RWPE1 (cell line): ENCODE data around the gene SEMA3A.

Experiments
- CTCF ChIA-PET: fragments of 350-600 bp; sonication (Branson Sonifier 250); formaldehyde crosslinking; extraction: SDS; loops from one replicate; lab custom pipeline; 2021; lab: Yijun Ruan, JAX
- POLR2A ChIA-PET: fragments of 400-600 bp; formaldehyde crosslinking; extraction: SDS; loops from one replicate; lab custom pipeline; 2020; ENCODE audit warnings: antibody characterized with exemption; ENCODE audit not compliant: low non-redundant PET; lab: Yijun Ruan, JAX
- DNase-seq: peaks from one replicate; pipeline ENCODE4 v3.0.0; 2012; ENCODE audit warnings: low spot score
- H3K27ac ChIP-seq: fragments of 450-650 bp; 2 replicates; pipeline ENCODE4 v1.5.1; 2017
- CTCF ChIP-seq: fragments of 450-650 bp; conservative IDR thresholded peaks from 2 replicates; pipeline ENCODE4 v1.5.1; 2017; ENCODE audit warnings: low read depth, mild to moderate bottlenecking

SEMA3A gene

GRCh38 chr7:84081973-84082522 is 112.5 kb downstream of the SEMA3A start:
- ChIA-PET POLR2A (no interaction called here), CTCF (no interaction called here)
- no peak overlapping the region for H3K27ac ChIP-seq
- TF ChIP-seq CTCF, result no peak
- no peak for DNase-seq

- CTCF ChIA-PET, result no interaction called here
These were observed 117.3 kb downstream of the SEMA3A start for GRCh38 chr7:84077336-84077735.

GRCh38 chr7:84076219-84076618 is 118.4 kb downstream of the SEMA3A start:
- ChIA-PET POLR2A (no interaction called here), CTCF (no interaction called here)
- no peak overlapping the region for H3K27ac ChIP-seq
- DNase-seq, result no peak
- no peak for TF ChIP-seq CTCF

More at GRCh38 chr7:84077336-84077735, 117.3 kb downstream of the SEMA3A start:
- DNase-seq, result no peak
- POLR2A ChIA-PET, result no interaction called here
- H3K27ac ChIP-seq, result no peak overlapping the region
- TF ChIP-seq CTCF, result no peak

GRCh38 chr7:84073186-84073875 is 121.3 kb downstream of the SEMA3A start:
- DNase-seq, result no peak
- POLR2A ChIA-PET, result no interaction called here
- no peak overlapping the region for H3K27ac ChIP-seq
- no peak for TF ChIP-seq CTCF
- CTCF ChIA-PET, result no interaction called here

GRCh38 chr7:84070770-84071169 is 123.8 kb downstream of the SEMA3A start:
- TF ChIP-seq CTCF, result no peak
- no peak overlapping the region for H3K27ac ChIP-seq
- POLR2A ChIA-PET, result no interaction called here
- DNase-seq, result no peak
- CTCF ChIA-PET, result no interaction called here

- DNase-seq, result no peak
- TF ChIP-seq CTCF, result no peak
- ChIA-PET POLR2A (no interaction called here), CTCF (no interaction called here)
- H3K27ac ChIP-seq, result no peak overlapping the region
These were observed 124.5 kb downstream of the SEMA3A start for GRCh38 chr7:84069999-84070500.
